HG02973 (cell line): ENCODE results near the gene TMEM41B.

Experiments used
- ATAC-seq: cut with Tn5 transposase; IDR thresholded peaks from one replicate; pipeline ENCODE4 v1.9.1; 2021; ENCODE audit warnings: moderate library complexity; ENCODE audit not compliant: unreplicated experiment

TMEM41B gene

GRCh38 chr11:9310485-9311090 lies 3.8 kb downstream of the TMEM41B start:
- ATAC-seq: no peak

DNA sequence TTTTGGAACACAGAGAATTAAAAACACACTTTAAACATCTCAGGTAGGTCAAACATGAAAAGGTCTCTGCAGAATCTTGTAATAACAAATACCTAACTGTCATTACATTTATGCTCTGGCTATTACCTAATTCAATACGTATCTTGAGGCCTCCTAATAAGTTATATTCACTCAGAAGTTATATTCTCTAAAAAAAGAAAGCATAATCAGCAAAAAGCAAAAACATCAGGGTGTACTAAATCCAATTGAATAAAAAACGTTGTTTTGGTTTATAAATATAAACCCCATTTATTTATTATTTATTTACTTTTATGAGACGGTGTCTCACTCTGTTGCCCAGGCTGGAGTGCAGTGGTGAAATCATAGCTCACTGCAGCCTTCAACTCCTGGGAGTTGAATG lies 10.2 kb downstream of the TMEM41B start:
- ATAC-seq: no peak

GRCh38 chr11:9302448-9302847 lies 11.9 kb downstream of the TMEM41B start:
- no peak for ATAC-seq

GRCh38 chr11:9301720-9302119 lies 12.7 kb downstream of the TMEM41B start:
- ATAC-seq: no peak

- ATAC-seq: no peak
Observed at GRCh38 chr11:9293646-9294045, 20.7 kb downstream of the TMEM41B start.

- ATAC-seq: no peak
Observed at GRCh38 chr11:9285850-9286587, 28.4 kb downstream of the TMEM41B start.

- ATAC-seq: peak; percentile 85
Observed at GRCh38 chr11:9280655-9281301, 33.6 kb downstream of the TMEM41B start.

DNA sequence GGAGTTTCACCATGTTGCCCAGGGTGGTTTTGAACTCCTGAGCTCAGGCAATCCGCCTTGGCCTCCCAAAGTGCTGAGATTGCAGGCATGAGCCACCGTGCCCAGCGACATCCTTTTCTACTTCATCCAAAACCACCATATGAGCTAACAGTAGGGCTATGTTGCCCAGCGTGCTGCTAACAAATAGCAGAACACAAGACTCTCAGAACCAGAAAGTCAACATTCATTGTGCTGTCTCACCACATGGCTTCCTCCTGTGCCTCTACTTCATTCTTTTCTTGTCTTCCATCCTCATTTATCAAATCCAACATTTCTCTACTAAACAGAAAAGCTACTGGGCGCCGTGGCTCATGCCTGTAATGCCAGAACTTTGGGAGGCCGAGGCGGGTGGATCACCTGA lies 37.2 kb downstream of the TMEM41B start:
- ATAC-seq: no peak

- no peak for ATAC-seq
Observed at GRCh38 chr11:9276571-9276970, 37.8 kb downstream of the TMEM41B start.

DNA sequence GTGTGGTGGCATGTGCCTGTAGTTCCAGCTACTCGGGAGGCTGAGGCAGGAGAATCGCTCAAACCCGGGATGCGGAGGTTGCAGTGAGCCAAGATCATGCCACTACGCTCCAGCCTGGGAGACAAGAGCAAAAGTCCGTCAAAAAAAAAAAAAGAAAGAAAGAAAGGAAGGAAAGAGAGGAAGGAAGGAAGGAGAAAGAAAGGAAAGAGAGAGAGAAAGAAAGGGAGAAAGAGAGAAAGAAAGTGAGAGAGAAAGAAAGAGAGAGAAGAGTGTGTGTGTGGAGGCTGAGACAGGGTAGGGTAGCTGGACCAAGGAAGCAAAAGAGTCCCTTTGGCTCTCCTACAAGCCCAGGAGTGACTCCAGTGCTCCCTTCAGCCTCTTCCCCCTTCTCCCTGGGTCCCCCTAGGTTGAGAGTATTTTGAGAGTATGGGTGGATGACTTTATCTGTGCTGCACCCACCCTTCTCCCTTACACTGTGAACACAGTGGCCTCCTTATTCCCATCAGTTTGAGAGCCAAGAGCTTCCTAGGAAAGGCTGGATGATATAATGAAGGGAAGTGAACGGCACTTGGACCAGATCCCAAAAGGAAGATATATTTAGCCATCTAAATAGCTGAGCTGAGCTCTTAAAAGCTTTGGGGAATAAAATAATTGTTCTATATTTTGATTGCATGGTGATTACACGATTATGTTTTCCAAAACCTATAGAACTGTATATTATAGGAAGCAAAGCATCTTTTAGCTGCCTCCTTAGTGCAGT lies 39.7 kb downstream of the TMEM41B start:
- ATAC-seq: no peak

DNA sequence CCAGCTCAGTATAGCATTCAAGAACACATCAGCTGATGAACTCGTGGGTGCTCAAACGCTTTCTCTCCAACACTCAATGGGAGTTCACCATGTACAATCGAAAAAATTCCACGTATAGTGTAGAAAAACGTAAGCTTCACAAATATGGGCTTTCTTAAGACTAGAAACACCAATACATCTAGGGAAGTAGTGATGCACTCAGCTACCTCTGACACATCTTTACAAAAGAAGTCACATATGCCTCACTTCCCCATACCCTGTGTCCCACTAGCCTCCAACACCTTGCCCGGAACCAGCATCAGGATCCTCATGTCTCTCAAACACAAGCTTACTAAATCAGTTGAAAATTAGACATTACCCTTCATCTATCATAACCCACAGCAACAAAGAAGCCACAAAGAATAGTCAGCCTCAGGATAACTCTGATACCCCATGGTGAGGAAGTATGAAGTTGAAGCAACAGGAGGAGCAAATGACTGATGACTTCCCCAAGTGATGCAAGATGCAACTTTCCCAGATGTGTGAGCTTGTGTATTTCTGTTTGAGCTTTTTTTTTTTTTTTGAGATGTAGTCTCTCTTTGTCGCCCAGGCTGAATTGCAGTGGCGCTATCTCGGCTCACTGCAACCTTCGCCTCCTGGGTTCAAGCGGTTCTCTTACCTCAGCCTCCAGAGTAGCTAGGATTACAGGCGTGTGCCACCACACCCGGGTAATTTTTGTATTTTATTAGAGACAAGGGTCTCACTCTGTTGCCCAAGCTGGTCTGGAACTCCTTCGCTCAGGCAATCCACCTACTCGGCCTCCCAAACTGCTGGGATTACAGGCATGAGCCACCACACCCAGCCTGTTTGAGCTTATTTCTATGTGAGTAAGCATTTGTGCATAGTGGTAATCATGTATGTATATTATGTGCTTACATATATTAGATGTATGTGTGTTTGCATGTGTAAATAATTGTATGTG lies 40.7 kb downstream of the TMEM41B start:
- ATAC-seq: no peak

DNA sequence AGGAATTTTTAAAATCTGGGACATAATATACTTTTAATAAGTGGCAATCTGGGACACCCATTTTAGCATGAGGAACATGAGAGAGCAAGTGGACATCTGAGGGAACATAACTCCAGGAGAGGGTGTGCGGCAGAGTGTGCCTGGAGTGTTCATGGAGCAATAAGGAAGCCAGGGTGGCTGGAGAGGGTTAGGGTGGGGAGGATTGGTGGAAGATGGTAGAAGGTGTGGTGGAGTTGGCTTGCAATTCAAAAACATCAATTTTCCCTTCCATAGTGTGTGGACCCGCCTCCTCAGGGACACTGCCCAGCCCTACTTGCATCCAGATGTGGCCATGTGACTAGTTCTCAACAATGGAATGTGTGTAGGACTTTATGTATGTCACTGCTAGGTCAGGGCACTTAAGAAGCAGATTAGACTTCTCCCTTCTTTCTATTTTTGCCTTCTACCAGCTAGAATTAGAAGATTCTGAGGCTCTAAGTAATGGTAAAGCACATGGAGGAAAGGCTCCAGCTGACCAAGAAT lies 44.8 kb downstream of the TMEM41B start:
- ATAC-seq: no peak

GRCh38 chr11:9267680-9268079 lies 46.7 kb downstream of the TMEM41B start:
- no peak for ATAC-seq

DNA sequence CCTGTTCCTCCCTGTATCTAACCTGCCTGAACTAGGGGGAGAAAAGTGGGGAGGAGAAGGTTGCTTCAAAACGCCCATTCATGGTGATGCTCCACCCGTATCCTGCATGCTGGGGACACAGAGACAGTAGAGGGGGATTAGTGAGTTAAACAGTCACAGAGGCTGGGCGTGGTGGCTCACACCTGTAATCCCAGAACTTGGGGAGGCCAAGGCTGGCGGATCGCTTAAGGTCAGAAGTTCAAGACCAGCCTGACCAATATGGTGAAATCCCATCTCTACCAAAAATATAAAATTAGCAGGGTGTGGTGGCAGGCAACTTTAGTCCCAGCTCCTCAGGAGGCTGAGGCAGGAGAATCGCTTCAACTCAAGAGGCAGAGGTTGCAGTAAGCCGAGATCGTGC lies 47.5 kb downstream of the TMEM41B start:
- ATAC-seq: no peak

GRCh38 chr11:9266132-9266736 lies 48.2 kb downstream of the TMEM41B start:
- no peak for ATAC-seq

DNA sequence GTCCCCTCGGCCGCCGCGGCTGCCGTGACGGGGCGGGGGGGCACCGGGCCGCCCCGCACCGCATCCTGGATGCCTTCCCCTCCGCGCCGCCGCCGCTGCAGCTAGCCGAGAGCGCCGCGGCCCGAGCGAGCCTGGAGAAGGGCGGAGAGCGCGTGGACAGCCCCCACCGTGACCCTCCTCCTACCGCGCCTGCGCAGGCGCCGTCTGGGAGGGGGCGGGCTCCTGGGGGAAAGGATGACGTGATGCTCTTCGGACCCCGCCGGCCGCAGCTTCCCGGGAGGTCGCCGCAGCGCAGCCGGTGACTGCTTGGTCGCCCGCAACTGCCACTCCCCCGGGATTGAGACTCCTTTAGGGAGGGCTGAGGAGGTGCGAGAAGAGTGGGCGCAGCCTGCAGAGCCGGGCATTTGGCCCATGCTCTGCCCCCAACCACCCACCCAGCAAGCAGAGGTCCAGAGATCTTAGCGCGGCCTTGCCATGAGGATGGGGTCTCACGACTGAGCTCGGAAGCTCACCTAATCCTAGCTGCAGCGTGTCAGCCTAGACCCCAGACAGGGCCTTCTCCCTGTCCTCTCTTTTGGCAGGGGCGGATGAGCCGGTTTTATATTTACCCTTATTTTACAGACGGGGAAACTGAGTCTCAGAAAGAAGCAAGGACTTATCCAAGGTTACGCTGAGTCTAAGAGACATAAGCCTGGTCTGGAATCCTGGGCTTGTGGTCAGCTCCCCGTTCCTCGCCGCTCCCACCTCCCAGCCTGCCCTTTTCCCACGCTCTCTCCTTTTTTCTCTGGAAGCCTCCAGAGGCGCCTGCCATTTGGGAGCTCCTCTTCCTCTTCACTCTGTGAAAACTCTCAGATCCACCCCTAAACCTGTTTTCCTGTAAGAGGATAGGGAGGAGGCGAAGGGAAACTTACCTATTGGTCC lies 48.9 kb downstream of the TMEM41B start, which contains the start of gene DENND5A:
TSS of gene DENND5A (minus strand) at position 140 of the 921 bp plus-strand sequence. CDS start 281 bp downstream, outside the sequence.
- peak; percentile 36 for ATAC-seq

- peak; percentile 23 for ATAC-seq
Observed at GRCh38 chr11:9264316-9265210, 49.8 kb downstream of the TMEM41B start.
